ENCODE results near the gene SDCBP2.
"Not testable (repeated sequence)": the region's sequence is repeated elsewhere in the genome, so short reads cannot be mapped to it uniquely, and the experiment has no call there.

SDCBP2 gene

DNA sequence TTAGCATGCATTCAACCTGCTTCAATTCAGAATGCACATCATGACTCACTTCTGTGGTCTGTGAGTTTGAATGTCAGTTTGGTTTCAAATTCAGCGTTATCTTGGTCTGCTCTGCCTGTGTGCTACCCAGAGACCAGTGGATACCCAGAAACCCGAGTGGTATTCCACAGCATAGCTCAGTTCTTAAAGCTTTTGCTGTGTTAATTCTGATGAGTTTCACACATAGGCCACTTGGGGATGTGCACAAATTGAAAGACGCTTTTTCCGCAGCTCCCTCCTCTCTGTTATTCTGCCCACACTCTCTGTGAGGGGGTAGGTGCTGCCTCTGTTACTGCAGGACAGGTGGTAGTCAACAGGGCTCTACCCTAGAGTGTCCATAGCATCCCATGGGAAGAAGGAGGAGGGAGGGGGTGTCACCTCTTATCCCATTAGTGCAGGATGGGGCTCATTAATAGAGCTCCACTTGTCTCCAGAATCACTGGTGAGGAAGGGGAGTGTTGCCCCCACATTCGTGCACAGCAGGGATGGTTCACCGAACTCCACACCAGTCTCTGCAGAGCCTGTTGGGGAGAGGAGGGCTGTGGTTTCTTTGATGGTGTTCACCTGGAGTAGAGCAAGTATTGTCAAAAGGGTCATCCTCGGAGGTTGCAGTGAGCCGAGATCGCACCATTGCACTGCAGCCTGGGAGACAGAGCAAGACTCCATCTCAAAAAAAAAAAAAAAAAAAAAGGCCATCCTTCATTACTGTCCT is 29.2 kb upstream of the SDCBP2 start:
- peaks cover 20% of the 10 kb centered on the region for H3K36me3 ChIP-seq (ENCODE audit: control insufficient read depth, insufficient read depth, low read length)
- H3K4me3 ChIP-seq (replicated peaks; ENCODE audit: low read depth, low read length), result no peak overlapping the region
- DNase-seq (ENCODE audit: extremely low read depth, insufficient read length), result no peak

DNA sequence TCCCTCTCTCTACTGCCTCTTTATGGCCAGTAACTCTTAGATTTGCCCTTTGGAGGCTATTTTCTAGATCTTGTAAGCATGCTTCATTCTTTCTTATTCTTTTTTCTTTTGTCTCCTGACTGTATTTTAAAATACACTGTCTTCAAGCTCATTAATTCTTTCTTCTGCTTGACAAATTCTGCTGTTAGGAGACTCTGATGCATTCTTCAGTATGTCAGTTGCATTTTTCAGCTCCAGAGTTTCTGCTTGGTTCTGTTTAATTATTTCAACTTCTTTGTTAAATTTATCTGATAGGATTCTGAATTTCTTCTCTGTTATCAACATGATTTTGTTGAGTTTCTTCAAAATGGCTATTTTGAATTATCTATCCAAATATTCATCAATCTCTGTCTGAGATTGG is 25.0 kb upstream of the SDCBP2 start:
- TF ChIP-seq, protein P1, sequence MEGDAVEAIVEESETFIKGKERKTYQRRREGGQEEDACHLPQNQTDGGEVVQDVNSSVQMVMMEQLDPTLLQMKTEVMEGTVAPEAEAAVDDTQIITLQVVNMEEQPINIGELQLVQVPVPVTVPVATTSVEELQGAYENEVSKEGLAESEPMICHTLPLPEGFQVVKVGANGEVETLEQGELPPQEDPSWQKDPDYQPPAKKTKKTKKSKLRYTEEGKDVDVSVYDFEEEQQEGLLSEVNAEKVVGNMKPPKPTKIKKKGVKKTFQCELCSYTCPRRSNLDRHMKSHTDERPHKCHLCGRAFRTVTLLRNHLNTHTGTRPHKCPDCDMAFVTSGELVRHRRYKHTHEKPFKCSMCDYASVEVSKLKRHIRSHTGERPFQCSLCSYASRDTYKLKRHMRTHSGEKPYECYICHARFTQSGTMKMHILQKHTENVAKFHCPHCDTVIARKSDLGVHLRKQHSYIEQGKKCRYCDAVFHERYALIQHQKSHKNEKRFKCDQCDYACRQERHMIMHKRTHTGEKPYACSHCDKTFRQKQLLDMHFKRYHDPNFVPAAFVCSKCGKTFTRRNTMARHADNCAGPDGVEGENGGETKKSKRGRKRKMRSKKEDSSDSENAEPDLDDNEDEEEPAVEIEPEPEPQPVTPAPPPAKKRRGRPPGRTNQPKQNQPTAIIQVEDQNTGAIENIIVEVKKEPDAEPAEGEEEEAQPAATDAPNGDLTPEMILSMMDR (IDR thresholded peaks at IDR 0.05; ENCODE audit: insufficient read depth, low read length, poor library complexity, severe bottlenecking), result no peak
- Histone ChIP-seq H3K4me3 (replicated peaks; ENCODE audit: low read depth, low read length) (no peak overlapping the region), H3K27me3 (replicated peaks; ENCODE audit: control insufficient read depth, insufficient read depth, low read length) (no peaks in the 10 kb centered on the region), H3K36me3 (ENCODE audit: control insufficient read depth, insufficient read depth, low read length) (peaks cover 11% of the 10 kb centered on the region)
- DNase-seq (ENCODE audit: extremely low read depth, insufficient read length), result no peak

More for the DNA sequence above, 29.2 kb upstream of the SDCBP2 start:
- no peaks in the 10 kb centered on the region for H3K27me3 ChIP-seq (replicated peaks; ENCODE audit: control insufficient read depth, insufficient read depth, low read length)
- TF ChIP-seq, protein P1 (IDR thresholded peaks at IDR 0.05; ENCODE audit: insufficient read depth, low read length, poor library complexity, severe bottlenecking), result no peak

DNA sequence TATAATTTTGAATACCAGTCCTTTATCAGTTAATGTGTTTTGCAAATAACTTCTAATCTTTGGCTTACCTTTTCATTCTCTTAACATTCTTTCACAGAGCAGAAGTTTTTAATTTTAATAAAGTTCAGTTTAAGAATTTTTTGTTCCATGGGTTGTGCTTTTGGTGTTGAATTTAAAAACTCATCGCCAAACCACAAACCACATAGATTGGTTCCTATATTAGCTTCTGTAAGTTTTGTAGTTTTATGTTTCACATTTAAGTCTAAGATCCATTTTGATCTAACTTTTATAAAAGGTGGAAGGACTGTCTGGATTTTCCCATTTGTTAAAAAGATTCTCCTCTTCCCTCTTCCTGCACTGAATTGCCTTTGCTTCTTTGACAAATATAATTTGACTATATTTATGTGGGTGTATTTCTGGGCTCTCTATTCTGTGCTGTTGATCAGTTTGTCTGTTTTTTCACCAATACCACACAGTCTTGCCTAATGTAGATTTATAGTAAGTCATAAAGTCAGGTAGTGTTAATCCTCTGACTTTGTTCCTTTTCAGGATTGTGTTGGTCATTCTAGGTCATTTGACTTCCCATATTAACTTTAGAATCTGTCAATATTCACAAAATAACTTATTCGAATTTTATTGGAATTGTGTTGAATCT is 17.5 kb upstream of the SDCBP2 start:
- DNase-seq (ENCODE audit: extremely low read depth, insufficient read length), result no peak
- Histone ChIP-seq H3K36me3 (ENCODE audit: control insufficient read depth, insufficient read depth, low read length) (peaks cover 1% of the 10 kb centered on the region), H3K4me3 (replicated peaks; ENCODE audit: low read depth, low read length) (no peak overlapping the region), H3K27me3 (replicated peaks; ENCODE audit: control insufficient read depth, insufficient read depth, low read length) (no peaks in the 10 kb centered on the region)
- TF ChIP-seq, protein P1 (IDR thresholded peaks at IDR 0.05; ENCODE audit: insufficient read depth, low read length, poor library complexity, severe bottlenecking), result no peak

DNA sequence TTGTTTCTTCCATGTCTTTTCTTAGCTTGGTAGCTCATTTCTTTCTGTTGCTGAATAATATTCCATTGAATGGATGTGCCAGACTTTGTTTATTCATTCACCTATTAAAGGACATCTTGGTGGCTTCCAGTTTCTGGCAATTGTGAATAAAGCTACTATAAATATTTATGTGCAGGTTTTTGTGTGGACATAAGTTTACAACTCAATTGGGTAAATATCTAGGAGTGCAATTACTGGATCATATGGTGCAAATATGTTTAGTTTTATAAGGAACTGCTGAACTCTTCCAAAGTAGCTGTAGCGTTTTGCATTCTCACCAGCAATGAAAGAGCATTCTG is 16.8 kb upstream of the SDCBP2 start:
- Histone ChIP-seq H3K27me3 (replicated peaks; ENCODE audit: control insufficient read depth, insufficient read depth, low read length) (no peaks in the 10 kb centered on the region), H3K4me3 (replicated peaks; ENCODE audit: low read depth, low read length) (no peak overlapping the region), H3K36me3 (ENCODE audit: control insufficient read depth, insufficient read depth, low read length) (peaks cover 3% of the 10 kb centered on the region)
- no peak for DNase-seq (ENCODE audit: extremely low read depth, insufficient read length)
- TF ChIP-seq, protein P1 (IDR thresholded peaks at IDR 0.05; ENCODE audit: insufficient read depth, low read length, poor library complexity, severe bottlenecking), result no peak

DNA sequence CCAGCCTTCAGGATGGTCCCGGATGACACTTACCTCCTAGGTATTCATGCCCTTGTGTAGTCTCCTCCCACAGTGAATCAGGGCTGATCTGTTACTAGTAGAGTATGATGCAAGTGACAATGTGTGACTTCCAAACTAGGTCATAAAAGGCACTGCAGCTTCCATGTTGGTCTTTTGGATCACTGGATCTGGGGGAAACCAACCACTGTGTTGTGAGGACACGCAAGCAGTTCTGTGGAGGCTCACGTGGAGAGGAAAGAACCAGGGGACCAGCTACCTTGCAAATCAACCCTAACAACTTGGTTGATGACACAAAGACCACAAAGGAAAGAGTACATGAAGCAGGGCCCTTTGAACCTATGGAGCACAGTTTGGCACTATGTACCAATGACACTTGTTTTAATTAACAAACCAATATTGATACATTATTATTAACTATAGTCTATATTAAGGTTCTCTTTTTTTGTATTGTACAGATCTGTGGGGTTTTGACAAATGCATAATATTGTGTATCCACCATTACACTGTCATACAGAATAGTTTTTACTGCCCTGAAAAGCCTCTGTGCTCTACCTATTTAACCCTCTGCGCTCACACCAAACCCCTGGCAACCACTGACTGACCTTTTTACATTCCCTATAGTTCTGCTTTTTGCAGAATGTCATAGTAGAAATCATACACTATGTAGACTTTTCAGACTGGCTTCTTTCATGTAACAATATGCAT is 16.3 kb upstream of the SDCBP2 start:
- Histone ChIP-seq H3K4me3 (replicated peaks; ENCODE audit: low read depth, low read length) (no peak overlapping the region), H3K36me3 (ENCODE audit: control insufficient read depth, insufficient read depth, low read length) (peaks cover 3% of the 10 kb centered on the region), H3K27me3 (replicated peaks; ENCODE audit: control insufficient read depth, insufficient read depth, low read length) (no peaks in the 10 kb centered on the region)
- TF ChIP-seq, protein P1 (IDR thresholded peaks at IDR 0.05; ENCODE audit: insufficient read depth, low read length, poor library complexity, severe bottlenecking), result no peak
- no peak for DNase-seq (ENCODE audit: extremely low read depth, insufficient read length)

DNA sequence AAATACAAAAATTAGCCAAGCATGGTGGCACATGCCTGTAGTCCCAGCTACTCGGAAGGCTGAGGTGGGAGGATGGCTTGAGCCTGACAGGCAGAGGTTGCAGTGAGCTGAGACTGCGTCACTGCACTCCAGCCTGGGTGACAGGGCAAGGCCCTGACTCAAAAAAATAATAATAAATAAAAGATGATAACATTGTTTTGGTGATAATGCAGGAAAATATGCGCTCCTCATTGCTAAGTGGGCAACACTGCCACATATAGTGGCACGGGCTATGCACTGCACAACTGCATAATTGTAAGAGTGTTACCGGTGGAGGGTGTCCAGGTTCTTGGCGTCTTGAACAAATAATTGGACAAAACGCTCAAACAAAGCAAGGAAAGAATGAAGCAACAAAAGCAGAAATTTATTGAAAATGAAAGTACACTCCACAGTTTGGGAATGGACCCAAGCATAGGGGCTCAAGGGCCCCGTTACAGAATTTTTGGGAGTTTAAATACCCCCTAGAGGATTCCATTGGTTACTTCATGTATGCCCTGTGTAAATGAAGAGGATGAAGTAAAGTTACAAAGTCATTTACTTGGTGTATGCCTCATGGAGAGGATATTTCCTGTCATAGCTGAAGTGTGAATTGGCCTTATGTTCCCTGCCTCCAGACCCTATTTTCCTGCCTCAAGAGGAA is 14.6 kb upstream of the SDCBP2 start:
- H3K36me3 ChIP-seq (ENCODE audit: control insufficient read depth, insufficient read depth, low read length); DNase-seq (ENCODE audit: extremely low read depth, insufficient read length); H3K27me3 ChIP-seq (replicated peaks; ENCODE audit: control insufficient read depth, insufficient read depth, low read length); H3K4me3 ChIP-seq (replicated peaks; ENCODE audit: low read depth, low read length): not testable (repeated sequence)

Measured in GM06990 (cell line).